ENCODE measurements around the gene GABARAP. TPM values are rescaled to one million over a fixed set of nuclear protein-coding genes. Genes with fewer than 3 reads are reported as not detected.

The GABARAP gene
- total and polyA plus RNA-seq, 2 of the 13 experiments (the other 11 are each of a cell fraction or from before 2014, with no cell fraction given): 161 to 310 TPM

- TF ChIP-seq MEIS2 (CRISPR knock-in tag; IDR thresholded peaks at IDR 0.05): no peak
- no peak for TF ChIP-seq SOX6 (IDR thresholded peaks at IDR 0.05)
- peak; percentile 16; the same call in 1 of the 2 replicates for TF ChIP-seq SOX6 (CRISPR knock-in tag; IDR thresholded peaks at IDR 0.05)
- TF ChIP-seq ZBTB20 (CRISPR knock-in tag; IDR thresholded peaks at IDR 0.05; ENCODE audit: borderline replicate concordance, low read depth): 0 out of 2 replicates have a peak, but pooled peaks have one; percentile 43
- TF ChIP-seq POLR2G (IDR thresholded peaks at IDR 0.05; ENCODE audit: low read depth, low read length): 0 out of 2 replicates have a peak, but pooled peaks have one; percentile 33
- peak; percentile 59; the same call in 1 of the 2 replicates for TF ChIP-seq KLF11 (CRISPR knock-in tag; IDR thresholded peaks at IDR 0.05)
- no peak for TF ChIP-seq ZNF678 (CRISPR knock-in tag; IDR thresholded peaks at IDR 0.05)
- peak; percentile 79; the same call in 1 of the 2 replicates for TF ChIP-seq ZSCAN21 (CRISPR knock-in tag; IDR thresholded peaks at IDR 0.05; ENCODE audit: borderline replicate concordance)
- peak; percentile 9; the same call in 1 of the 2 replicates for TF ChIP-seq ZNF34 (CRISPR knock-in tag; IDR thresholded peaks at IDR 0.05; ENCODE audit: borderline replicate concordance)
- TF ChIP-seq HOXA9 (CRISPR knock-in tag; IDR thresholded peaks at IDR 0.05; ENCODE audit: borderline replicate concordance): no peak
- no peak for TF ChIP-seq JUNB (CRISPR knock-in tag; IDR thresholded peaks at IDR 0.05; ENCODE audit: borderline replicate concordance)
- TF ChIP-seq BRD4 (CRISPR knock-in tag; IDR thresholded peaks at IDR 0.05): no peak
- TF ChIP-seq KDM2A (CRISPR knock-in tag; IDR thresholded peaks at IDR 0.05; ENCODE audit: borderline replicate concordance, low read depth): peak; percentile 87
- peak; percentile 36; the same call in 1 of the 2 replicates for TF ChIP-seq ELF1 (CRISPR knock-in tag; IDR thresholded peaks at IDR 0.05)
- 0 out of 2 replicates have a peak, but pooled peaks have one; percentile 26 for TF ChIP-seq NR2F2 (IDR thresholded peaks at IDR 0.05; ENCODE audit: borderline replicate concordance, low read depth)
- TF ChIP-seq TEF (CRISPR knock-in tag; IDR thresholded peaks at IDR 0.05): no peak
- no peak for TF ChIP-seq HCFC1 (IDR thresholded peaks at IDR 0.05; ENCODE audit: low read depth, low read length)
- TF ChIP-seq JARID2 (CRISPR knock-in tag; IDR thresholded peaks at IDR 0.05; ENCODE audit: insufficient replicate concordance): no peak
- TF ChIP-seq ZBTB25 (CRISPR knock-in tag; IDR thresholded peaks at IDR 0.05): peak; percentile 71; the same call in 1 of the 2 replicates
- peak; percentile 81 for TF ChIP-seq PITX1 (CRISPR knock-in tag; IDR thresholded peaks at IDR 0.05)
- no peak for TF ChIP-seq ZNF556 (CRISPR knock-in tag; IDR thresholded peaks at IDR 0.05; ENCODE audit: borderline replicate concordance)
- 0 out of 2 replicates have a peak, but pooled peaks have one; percentile 31 for TF ChIP-seq ZNF234 (CRISPR knock-in tag; conservative IDR thresholded peaks at IDR 0.05)
- peak; percentile 85 for TF ChIP-seq ZSCAN25 (CRISPR knock-in tag; IDR thresholded peaks at IDR 0.05)
- TF ChIP-seq ZNF547 (CRISPR knock-in tag; IDR thresholded peaks at IDR 0.05): peak; percentile 76
- TF ChIP-seq ZBTB34 (CRISPR knock-in tag; IDR thresholded peaks at IDR 0.05): 0 out of 2 replicates have a peak, but pooled peaks have one; percentile 57
These were observed 38.3 kb upstream of the GABARAP start (continued) for GRCh38 chr17:7280519-7281073.
